SH-SY5Y (cell line): Measurements from ENCODE around the gene SERPINF2.
A peak's percentile ranks its signal among the peaks of the same experiment; 100 is the strongest.

ENCODE experiments used
- GATA2 ChIP-seq: IDR thresholded peaks from 2 replicates; pipeline ENCODE4 v1.6.1; 2011; ENCODE audit warnings: mild to moderate bottlenecking, low read depth, low read length
- GATA3 ChIP-seq: IDR thresholded peaks from 2 replicates; pipeline ENCODE4 v1.6.1; 2011; ENCODE audit warnings: low read depth, mild to moderate bottlenecking, low read length, moderate library complexity

SERPINF2 gene

GRCh38 chr17:1783834-1784611, 41.4 kb downstream of the SERPINF2 start:
- TF ChIP-seq GATA2, result no peak
- no peak for TF ChIP-seq GATA3

GRCh38 chr17:1785930-1786329, 43.3 kb downstream of the SERPINF2 start:
- no peak for TF ChIP-seq GATA2
- TF ChIP-seq GATA3, result no peak

GRCh38 chr17:1786708-1787107, 44.0 kb downstream of the SERPINF2 start:
- TF ChIP-seq GATA2 (no peak), GATA3 (no peak)

GRCh38 chr17:1787301-1787902, 44.7 kb downstream of the SERPINF2 start:
- no peak for TF ChIP-seq GATA3

GRCh38 chr17:1789936-1790335, 47.3 kb downstream of the SERPINF2 start:
- TF ChIP-seq GATA3 (no peak), GATA2 (no peak)

GRCh38 chr17:1792495-1793446, 50.1 kb downstream of the SERPINF2 start:
- TF ChIP-seq GATA3 (peak; percentile 15; the same call in 1 of the 2 replicates), GATA2 (no peak; the same call in 1 of the 2 replicates)

- TF ChIP-seq GATA3 (no peak), GATA2 (0 out of 2 replicates have a peak, but pooled peaks have one; percentile 6)
These were observed 50.8 kb downstream of the SERPINF2 start for GRCh38 chr17:1793447-1793806.

- TF ChIP-seq GATA3, result no peak
- TF ChIP-seq GATA2, result no peak
These were observed 54.1 kb downstream of the SERPINF2 start for GRCh38 chr17:1796800-1797199.

GRCh38 chr17:1797323-1797722, 54.7 kb downstream of the SERPINF2 start:
- TF ChIP-seq GATA3 (no peak), GATA2 (no peak)

GRCh38 chr17:1800240-1800639, 57.6 kb downstream of the SERPINF2 start:
- TF ChIP-seq GATA3, result no peak
- TF ChIP-seq GATA2, result no peak

- TF ChIP-seq GATA2 (no peak), GATA3 (no peak)
These were observed 58.0 kb downstream of the SERPINF2 start for GRCh38 chr17:1800712-1801111.

- no peak for TF ChIP-seq GATA2
- no peak for TF ChIP-seq GATA3
These were observed 59.8 kb downstream of the SERPINF2 start for GRCh38 chr17:1802429-1802828.

GRCh38 chr17:1803280-1803679, 60.6 kb downstream of the SERPINF2 start:
- TF ChIP-seq GATA3 (no peak), GATA2 (no peak)
